Measurements from ENCODE around the gene PPP1R11. TPM values are rescaled to one million over a fixed set of nuclear protein-coding genes. Genes with fewer than 3 reads are reported as not detected.
"Not testable (repeated sequence)": the region's sequence is repeated elsewhere in the genome, so short reads cannot be mapped to it uniquely, and the experiment has no call there.

The PPP1R11 gene
- total RNA-seq, 1 experiment from 2014 or later = 59.2 TPM

- H3K36me3 ChIP-seq (ENCODE audit: control insufficient read depth, insufficient read depth, low read length) = no peaks in the 10 kb centered on the region
- BruUV-seq (replicated peaks) = no TSS peak
- no peak overlapping the region for H3K4me3 ChIP-seq (ENCODE audit: low read depth in 2 of 2, low read length in 2 of 2)
- H3K4me1 ChIP-seq (ENCODE audit: control insufficient read depth, insufficient read depth, low read length) = no peaks in the 10 kb centered on the region
- ChIA-PET POLR2A (interaction anchor here (0.7 kb wide), 1 partner anchor 354 kb away, joined by 3 read pairs; no protein-coding TSS in a partner anchor), CTCF (no interaction called here)
- TF ChIP-seq SIN3A (IDR thresholded peaks at IDR 0.05; ENCODE audit: borderline replicate concordance, insufficient read depth, low read depth, low read length) = no peak
- no peak for TF ChIP-seq POLR2AphosphoS5 (IDR thresholded peaks at IDR 0.05; ENCODE audit: low read depth, low read length)
- no peak for TF ChIP-seq TCF7L2 (IDR thresholded peaks at IDR 0.05; ENCODE audit: low read depth, low read length)
- no peak for TF ChIP-seq REST (IDR thresholded peaks at IDR 0.05; ENCODE audit: insufficient read depth in 1 of 2, low read depth in 2 of 2, low read length in 1 of 2)
- no peak for TF ChIP-seq CTCF (IDR thresholded peaks at IDR 0.05)
- in situ Hi-C loops (cut with HindIII; ENCODE audit: low pct_unique_long_range_greater_than_20kb, low sequenced_read_pairs) (no loop called here), intact Hi-C loops (cut with micrococcal nuclease; ENCODE audit: unreplicated experiment) (no loop called here)
- no peaks in the 10 kb centered on the region for H3K27me3 ChIP-seq (ENCODE audit: control insufficient read depth, insufficient read depth, low read length)
- DNase-seq (ENCODE audit: low read depth, low spot score) = no peak
- H3K9me3 ChIP-seq (ENCODE audit: control insufficient read depth, insufficient read depth, low read depth, low read length) = no peaks in the 10 kb centered on the region
- no peak overlapping the region for H3K27ac ChIP-seq (ENCODE audit: low read length)
- ATAC-seq = no peak
Observed at GRCh38 chr6:30020626-30021025, 46.4 kb upstream of the PPP1R11 start.

- no peaks in the 10 kb centered on the region for H3K36me3 ChIP-seq (ENCODE audit: control insufficient read depth, insufficient read depth, low read length)
- intact Hi-C loops (cut with micrococcal nuclease; ENCODE audit: unreplicated experiment) (no loop called here), in situ Hi-C loops (cut with HindIII; ENCODE audit: low pct_unique_long_range_greater_than_20kb, low sequenced_read_pairs) (no loop called here)
- no peak overlapping the region for H3K27ac ChIP-seq (ENCODE audit: low read length)
- no peaks in the 10 kb centered on the region for H3K9me3 ChIP-seq (ENCODE audit: control insufficient read depth, insufficient read depth, low read depth, low read length)
- ATAC-seq (no peak), DNase-seq (ENCODE audit: low read depth, low spot score) (no peak)
- no peak for TF ChIP-seq SIN3A (IDR thresholded peaks at IDR 0.05; ENCODE audit: borderline replicate concordance, insufficient read depth, low read depth, low read length)
- no peak for TF ChIP-seq CTCF (IDR thresholded peaks at IDR 0.05)
- no peak for TF ChIP-seq POLR2AphosphoS5 (IDR thresholded peaks at IDR 0.05; ENCODE audit: low read depth, low read length)
- TF ChIP-seq TCF7L2 (IDR thresholded peaks at IDR 0.05; ENCODE audit: low read depth, low read length) = no peak
- TF ChIP-seq REST (IDR thresholded peaks at IDR 0.05; ENCODE audit: insufficient read depth in 1 of 2, low read depth in 2 of 2, low read length in 1 of 2) = no peak
- H3K27me3 ChIP-seq (ENCODE audit: control insufficient read depth, insufficient read depth, low read length) = no peaks in the 10 kb centered on the region
- H3K4me1 ChIP-seq (ENCODE audit: control insufficient read depth, insufficient read depth, low read length) = no peaks in the 10 kb centered on the region
- CTCF ChIA-PET = no interaction called here
- POLR2A ChIA-PET = no interaction called here
- no TSS peak for BruUV-seq (replicated peaks)
- H3K4me3 ChIP-seq (ENCODE audit: low read depth in 2 of 2, low read length in 2 of 2) = no peak overlapping the region
Observed at GRCh38 chr6:30022189-30022588, 44.8 kb upstream of the PPP1R11 start.

- POLR2A ChIA-PET; H3K27me3 ChIP-seq (ENCODE audit: control insufficient read depth, insufficient read depth, low read length); DNase-seq (ENCODE audit: low read depth, low spot score); H3K36me3 ChIP-seq (ENCODE audit: control insufficient read depth, insufficient read depth, low read length); CTCF ChIA-PET; in situ Hi-C loops (cut with HindIII; ENCODE audit: low pct_unique_long_range_greater_than_20kb, low sequenced_read_pairs); H3K4me1 ChIP-seq (ENCODE audit: control insufficient read depth, insufficient read depth, low read length); intact Hi-C loops (cut with micrococcal nuclease; ENCODE audit: unreplicated experiment); BruUV-seq (replicated peaks); ATAC-seq; H3K27ac ChIP-seq (ENCODE audit: low read length); H3K4me3 ChIP-seq (ENCODE audit: low read depth in 2 of 2, low read length in 2 of 2); H3K9me3 ChIP-seq (ENCODE audit: control insufficient read depth, insufficient read depth, low read depth, low read length): not testable (repeated sequence)
Observed at GRCh38 chr6:30022712-30023111, 44.3 kb upstream of the PPP1R11 start.
